GM12878 (cell line): ENCODE results near the gene SASH1. TPM values are rescaled to one million over a fixed set of nuclear protein-coding genes. Genes with fewer than 3 reads are reported as not detected.

Source experiments
- ATAC-seq: fragments of 200-7000 bp; cut with Tn5 transposase; 3 replicates; pipeline ENCODE4 v1.9.1; 2020; ENCODE audit warnings: mild to moderate bottlenecking, moderate library complexity
- BruUV-seq: library from RNA; stranded (reverse); fragments of 400-500 nt; replicated peaks from 2 replicates; lab custom pipeline; 2021; lab: Mats Ljungman, UMichigan
- CTCF ChIA-PET: fragments of 300-600 bp; sonication (Branson Sonifier 250); formaldehyde crosslinking; extraction: SDS; loops from one replicate; lab custom pipeline; 2021; ENCODE audit warnings: inconsistent platforms; lab: Yijun Ruan, JAX
- POLR2A ChIA-PET: fragments of 350-600 bp; formaldehyde crosslinking; extraction: SDS; loops from one replicate; lab custom pipeline; 2021; ENCODE audit warnings: inconsistent platforms; lab: Charles Lee
- RAD21 ChIA-PET: fragments of 300-600 bp; sonication (Branson Sonifier 250); formaldehyde crosslinking; loops from one replicate; lab custom pipeline; 2023; ENCODE audit warnings: antibody characterized with exemption; ENCODE audit not compliant: unreplicated experiment; lab: Charles Lee
- SMC1A ChIA-PET: fragments of 300-600 bp; sonication (Branson Sonifier 250); formaldehyde crosslinking; loops from one replicate; lab custom pipeline; 2023; ENCODE audit not compliant: unreplicated experiment, uncharacterized antibody; lab: Charles Lee
- DNase-seq: peaks from one replicate; pipeline ENCODE4 v3.0.0-alpha.2; 2011; ENCODE audit warnings: low read depth, low spot score
- FAIRE-seq: peaks from 3 replicates; lab custom pipeline; 2011; peaks lifted over from hg19 to GRCh38; lab: Jason Lieb, UNC
- H2AFZ ChIP-seq: 2 replicates; pipeline ENCODE4 v1.6.0; 2011; ENCODE audit warnings: low read depth, low read length, control low read depth; ENCODE audit not compliant: control insufficient read depth
- H3K27ac ChIP-seq: 2 replicates; pipeline ENCODE4 v1.5.1; 2011; ENCODE audit warnings: control low read depth; ENCODE audit not compliant: control insufficient read depth, insufficient read depth
- H3K27me3 ChIP-seq, 2 experiments: replicated peaks in 1 of 2; 2 replicates each; pipeline versions ENCODE4 v1.6.0 to v1.6.1; 2011; ENCODE audit warnings: low read length in 1 of 2; ENCODE audit not compliant: control insufficient read depth in 2 of 2, insufficient read depth in 2 of 2
- H3K36me3 ChIP-seq, 2 experiments: 2 replicates each; pipeline ENCODE4 v1.5.1; 2011; ENCODE audit warnings: low read length in 1 of 2; ENCODE audit not compliant: control insufficient read depth in 2 of 2, insufficient read depth in 2 of 2
- H3K4me1 ChIP-seq: 2 replicates; pipeline ENCODE4 v1.6.1; 2011; ENCODE audit warnings: mild to moderate bottlenecking, low read length, moderate library complexity, mixed read lengths; ENCODE audit not compliant: control insufficient read depth, insufficient read depth
- H3K4me2 ChIP-seq: 2 replicates; pipeline ENCODE4 v1.6.0; 2011; ENCODE audit warnings: control low read depth; ENCODE audit not compliant: control insufficient read depth, insufficient read depth
- H3K4me3 ChIP-seq: fragments of 200-600 bp; sonication (generic); 2 replicates; pipeline ENCODE4 v1.5.1; 2016
- H3K79me2 ChIP-seq: 2 replicates; pipeline ENCODE4 v1.6.0; 2011; ENCODE audit warnings: low read length; ENCODE audit not compliant: control insufficient read depth, insufficient read depth
- H3K9ac ChIP-seq: 2 replicates; pipeline ENCODE4 v1.8.0; 2011; ENCODE audit warnings: low read length, control low read depth, mixed read lengths; ENCODE audit not compliant: control insufficient read depth, insufficient read depth
- H3K9me3 ChIP-seq: replicated peaks from 3 replicates; pipeline ENCODE4 v1.5.1; 2011; ENCODE audit warnings: mild to moderate bottlenecking, low read length; ENCODE audit not compliant: control insufficient read depth, insufficient read depth
- H4K20me1 ChIP-seq: 2 replicates; pipeline ENCODE4 v1.6.0; 2011; ENCODE audit not compliant: control insufficient read depth, insufficient read depth
- EED ChIP-seq: sonication (generic); IDR thresholded peaks from 2 replicates; pipeline ENCODE4 v1.6.1; 2016; ENCODE audit warnings: antibody characterized with exemption, low read depth
- HCFC1 ChIP-seq: fragments of 150-350 bp; IDR thresholded peaks from 2 replicates; pipeline ENCODE4 v1.6.1; 2014; ENCODE audit warnings: low read length
- IKZF1 ChIP-seq: fragments of 450-650 bp; conservative IDR thresholded peaks from 2 replicates; pipeline ENCODE4 v1.6.1; 2017; ENCODE audit warnings: antibody characterized with exemption, mild to moderate bottlenecking
- IRF4 ChIP-seq: IDR thresholded peaks from 2 replicates; pipeline ENCODE4 v1.6.1; 2011; ENCODE audit warnings: low read depth, low read length
- RAD51 ChIP-seq: fragments of 450-650 bp; IDR thresholded peaks from 2 replicates; pipeline ENCODE4 v1.6.1; 2016; ENCODE audit warnings: moderate library complexity, mild to moderate bottlenecking, inconsistent platforms
- SMARCA5 ChIP-seq: fragments of 450-650 bp; IDR thresholded peaks from 2 replicates; pipeline ENCODE4 v1.6.1; 2017; ENCODE audit warnings: mild to moderate bottlenecking
- STAT1 ChIP-seq: fragments of 450-650 bp; conservative IDR thresholded peaks from 2 replicates; pipeline ENCODE4 v1.6.1; 2014; ENCODE audit warnings: antibody characterized with exemption, mild to moderate bottlenecking
- TCF12 ChIP-seq: IDR thresholded peaks from 2 replicates; pipeline ENCODE4 v1.6.1; 2011; ENCODE audit warnings: low read depth, mild to moderate bottlenecking, low read length
- WRNIP1 ChIP-seq: IDR thresholded peaks from 2 replicates; pipeline ENCODE4 v1.6.1; 2011; ENCODE audit warnings: low read depth, low read length, improper control_type of control experiment, borderline replicate concordance
- WGBS: methylation state at CpG from one replicate; pipeline ENCODE4 v1.1.6; 2016; ENCODE audit warnings: low lambda C conversion rate; ENCODE audit not compliant: insufficient replicate concordance, insufficient coverage; ENCODE audit errors: missing lambda C conversion rate; 5-methylcytosine and 5-hydroxymethylcytosine counted together
- in situ Hi-C: fragments of 300-500 bp; cut with MboI; formaldehyde crosslinking; loops from 9 replicates; pipeline ENCODE4 v1.14.3; 2018; ENCODE audit warnings: mixed read lengths
- intact Hi-C: fragments of 100-400 bp; cut with micrococcal nuclease; formaldehyde crosslinking; loops from one replicate; pipeline ENCODE4 v1.14.2; 2022; ENCODE audit not compliant: unreplicated experiment
- polyA plus RNA-seq, 11 experiments: library from polyadenylated mRNA; depleted of rRNA in 4 of 11; unstranded in 6 of 11; stranded (reverse) in 5 of 11; fragments of >200 nt; fragmentation: Nextera tagmentation in 4 of 11; fragmentation: Illumina TruSeq in 1 of 11; extraction: Ambion mirVana in 4 of 11; extraction: Trizol in 1 of 11; gene quantifications; 1 replicate in 1 of 11; 2 replicates in 10 of 11; pipeline versions ENCODE4 v1.2.1 to v1.2.3, GENCODE V29; 2011 to 2016; ENCODE audit warnings: inconsistent platforms in 2 of 11, missing spikeins in 2 of 11, low read depth in 1 of 11
- total RNA-seq, 4 experiments: library from RNA; depleted of rRNA in 3 of 4; stranded (reverse); fragments of >200 nt in 3 of 4; fragmentation: Illumina TruSeq in 1 of 4; extraction: Trizol in 1 of 4; gene quantifications; 2 replicates each; pipeline versions ENCODE4 v1.2.1 to v1.2.3, GENCODE V29; 2013 to 2021
- TF ChIP-seq, protein P1 (sequence below): IDR thresholded peaks from 2 replicates; pipeline ENCODE4 v1.6.1; 2012; ENCODE audit warnings: improper control_type of control experiment, low read depth, low read length; ENCODE audit not compliant: insufficient replicate concordance

The SASH1 gene
- total and polyA plus RNA-seq, 10 of the 15 experiments (the other 5 are each of a cell fraction or from before 2014, with no cell fraction given), result 0.01 to 0.73 (median 0.14) TPM; not detected in 4

- TF ChIP-seq, protein P1, sequence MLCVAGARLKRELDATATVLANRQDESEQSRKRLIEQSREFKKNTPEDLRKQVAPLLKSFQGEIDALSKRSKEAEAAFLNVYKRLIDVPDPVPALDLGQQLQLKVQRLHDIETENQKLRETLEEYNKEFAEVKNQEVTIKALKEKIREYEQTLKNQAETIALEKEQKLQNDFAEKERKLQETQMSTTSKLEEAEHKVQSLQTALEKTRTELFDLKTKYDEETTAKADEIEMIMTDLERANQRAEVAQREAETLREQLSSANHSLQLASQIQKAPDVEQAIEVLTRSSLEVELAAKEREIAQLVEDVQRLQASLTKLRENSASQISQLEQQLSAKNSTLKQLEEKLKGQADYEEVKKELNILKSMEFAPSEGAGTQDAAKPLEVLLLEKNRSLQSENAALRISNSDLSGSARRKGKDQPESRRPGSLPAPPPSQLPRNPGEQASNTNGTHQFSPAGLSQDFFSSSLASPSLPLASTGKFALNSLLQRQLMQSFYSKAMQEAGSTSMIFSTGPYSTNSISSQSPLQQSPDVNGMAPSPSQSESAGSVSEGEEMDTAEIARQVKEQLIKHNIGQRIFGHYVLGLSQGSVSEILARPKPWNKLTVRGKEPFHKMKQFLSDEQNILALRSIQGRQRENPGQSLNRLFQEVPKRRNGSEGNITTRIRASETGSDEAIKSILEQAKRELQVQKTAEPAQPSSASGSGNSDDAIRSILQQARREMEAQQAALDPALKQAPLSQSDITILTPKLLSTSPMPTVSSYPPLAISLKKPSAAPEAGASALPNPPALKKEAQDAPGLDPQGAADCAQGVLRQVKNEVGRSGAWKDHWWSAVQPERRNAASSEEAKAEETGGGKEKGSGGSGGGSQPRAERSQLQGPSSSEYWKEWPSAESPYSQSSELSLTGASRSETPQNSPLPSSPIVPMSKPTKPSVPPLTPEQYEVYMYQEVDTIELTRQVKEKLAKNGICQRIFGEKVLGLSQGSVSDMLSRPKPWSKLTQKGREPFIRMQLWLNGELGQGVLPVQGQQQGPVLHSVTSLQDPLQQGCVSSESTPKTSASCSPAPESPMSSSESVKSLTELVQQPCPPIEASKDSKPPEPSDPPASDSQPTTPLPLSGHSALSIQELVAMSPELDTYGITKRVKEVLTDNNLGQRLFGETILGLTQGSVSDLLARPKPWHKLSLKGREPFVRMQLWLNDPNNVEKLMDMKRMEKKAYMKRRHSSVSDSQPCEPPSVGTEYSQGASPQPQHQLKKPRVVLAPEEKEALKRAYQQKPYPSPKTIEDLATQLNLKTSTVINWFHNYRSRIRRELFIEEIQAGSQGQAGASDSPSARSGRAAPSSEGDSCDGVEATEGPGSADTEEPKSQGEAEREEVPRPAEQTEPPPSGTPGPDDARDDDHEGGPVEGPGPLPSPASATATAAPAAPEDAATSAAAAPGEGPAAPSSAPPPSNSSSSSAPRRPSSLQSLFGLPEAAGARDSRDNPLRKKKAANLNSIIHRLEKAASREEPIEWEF, result no peak
Observed at GRCh38 chr6:148396411-148396810, 53.8 kb downstream of the SASH1 start (continued).

GRCh38 chr6:148396926-148397325 is 54.3 kb downstream of the SASH1 start:
- Histone ChIP-seq H3K27me3 (no peaks in the 10 kb centered on the region), H4K20me1 (no peaks in the 10 kb centered on the region), H3K9me3 (no peaks in the 10 kb centered on the region), H2AFZ (no peak overlapping the region), H3K79me2 (no peaks in the 10 kb centered on the region), H3K4me3 (no peak overlapping the region), H3K4me2 (no peak overlapping the region), H3K27ac (no peak overlapping the region), H3K9ac (no peak overlapping the region), H3K4me1 (no peaks in the 10 kb centered on the region), H3K36me3 (no peaks in the 10 kb centered on the region)
- in situ Hi-C loops (no loop called here), intact Hi-C loops (no loop called here)
- 29% methylated on average over 8 of the region's 8 CpGs for WGBS
- DNase-seq, result no peak
- TF ChIP-seq HCFC1, result no peak
- TF ChIP-seq SMARCA5, result no peak
- TF ChIP-seq RAD51, result no peak
- TF ChIP-seq WRNIP1, result no peak
- TF ChIP-seq IRF4, result no peak
- TF ChIP-seq EED, result no peak
- TF ChIP-seq STAT1, result no peak
- no peak for TF ChIP-seq TCF12
- no peak for TF ChIP-seq IKZF1
- no TSS peak for BruUV-seq
- SMC1A ChIA-PET, result no interaction called here
- no peak for ATAC-seq
- CTCF ChIA-PET, result no interaction called here
- no peak for FAIRE-seq
- RAD21 ChIA-PET, result no interaction called here
- POLR2A ChIA-PET, result no interaction called here
